Smooth muscle cell (in vitro differentiated cells): Measurements from ENCODE around the gene LMO4. TPM values are rescaled to one million over a fixed set of nuclear protein-coding genes. Genes with fewer than 3 reads are reported as not detected.

Experiments
- DNase-seq: peaks from one replicate; lab custom pipeline; 2025; ENCODE audit not compliant: unreplicated experiment; lab: John Stamatoyannopoulos, UW
- H2AFZ ChIP-seq: fragments of 200-600 bp; sonication (generic); 2 replicates; pipeline ENCODE4 v1.6.0; 2016; ENCODE audit warnings: antibody characterized with exemption, low read depth, mild to moderate bottlenecking
- H3F3A ChIP-seq: fragments of 200-600 bp; sonication (generic); 2 replicates; pipeline ENCODE4 v1.6.0; 2017; ENCODE audit warnings: antibody characterized with exemption, low read depth
- H3K27ac ChIP-seq: fragments of 200-600 bp; sonication (generic); 2 replicates; pipeline ENCODE4 v1.5.1; 2016; ENCODE audit warnings: low read depth, mild to moderate bottlenecking
- H3K27me3 ChIP-seq: fragments of 200-600 bp; sonication (generic); 2 replicates; pipeline ENCODE4 v1.6.1; 2016; ENCODE audit warnings: low read depth, mild to moderate bottlenecking
- H3K36me3 ChIP-seq: fragments of 200-600 bp; sonication (generic); 2 replicates; pipeline ENCODE4 v1.5.1; 2016; ENCODE audit warnings: low read depth
- H3K4me1 ChIP-seq: fragments of 200-600 bp; sonication (generic); 2 replicates; pipeline ENCODE4 v1.5.1; 2016; ENCODE audit warnings: low read depth
- H3K4me2 ChIP-seq: fragments of 200-600 bp; sonication (generic); 2 replicates; pipeline ENCODE4 v1.6.0; 2016; ENCODE audit warnings: mild to moderate bottlenecking
- H3K4me3 ChIP-seq: fragments of 200-600 bp; sonication (generic); 2 replicates; pipeline ENCODE4 v1.5.1; 2016; ENCODE audit warnings: mild to moderate bottlenecking
- H3K79me2 ChIP-seq: fragments of 200-600 bp; sonication (generic); 2 replicates; pipeline ENCODE4 v1.6.0; 2016; ENCODE audit warnings: low read depth, mild to moderate bottlenecking
- H3K9ac ChIP-seq: fragments of 200-600 bp; sonication (generic); 2 replicates; pipeline ENCODE4 v1.6.0; 2016; ENCODE audit warnings: low read depth
- H3K9me3 ChIP-seq: fragments of 200-600 bp; sonication (generic); replicated peaks from 2 replicates; pipeline ENCODE4 v1.5.1; 2016; ENCODE audit warnings: low read depth
- H4K20me1 ChIP-seq: fragments of 200-600 bp; sonication (generic); 2 replicates; pipeline ENCODE4 v1.6.0; 2016; ENCODE audit warnings: low read depth
- CTCF ChIP-seq: fragments of 200-600 bp; sonication (generic); IDR thresholded peaks from 2 replicates; pipeline ENCODE4 v1.5.1; 2017; ENCODE audit warnings: borderline replicate concordance, mild to moderate bottlenecking, antibody characterized with exemption; ENCODE audit not compliant: insufficient read depth, poor library complexity, severe bottlenecking
- WGBS: methylation state at CpG from one replicate; pipeline ENCODE4 v1.1.7; 2016; ENCODE audit warnings: low lambda C conversion rate; 5-methylcytosine and 5-hydroxymethylcytosine counted together
- polyA plus RNA-seq: library from polyadenylated mRNA; unstranded; fragments of >200 nt; fragmentation: Nextera tagmentation; extraction: Ambion mirVana; gene quantifications from 2 replicates; pipeline ENCODE4 v1.2.1, GENCODE V29; 2016
- total RNA-seq: library from RNA; depleted of rRNA; stranded (reverse); fragments of >200 nt; gene quantifications from 2 replicates; pipeline ENCODE4 v1.2.3, GENCODE V29; 2014

Gene LMO4
- total and polyA plus RNA-seq, 2 experiments from 2014 or later: 54.2 to 140 TPM

GRCh38 chr1:87369736-87370478, 41.2 kb downstream of the LMO4 start:
- no peak overlapping the region for H3K9ac ChIP-seq
- H3K4me1 ChIP-seq: peaks cover 8% of the 10 kb centered on the region
- H3K9me3 ChIP-seq: no peaks in the 10 kb centered on the region
- no peak for TF ChIP-seq CTCF
- H2AFZ ChIP-seq: no peak overlapping the region
- H4K20me1 ChIP-seq: no peaks in the 10 kb centered on the region
- no peak for DNase-seq
- peak overlapping the region; percentile 33 for H3K27ac ChIP-seq
- H3K4me3 ChIP-seq: no peak overlapping the region
- H3F3A ChIP-seq: no peaks in the 10 kb centered on the region
- H3K36me3 ChIP-seq: no peaks in the 10 kb centered on the region
- 19% methylated on average over 3 of the region's 3 CpGs for WGBS
- no peaks in the 10 kb centered on the region for H3K27me3 ChIP-seq
- no peaks in the 10 kb centered on the region for H3K79me2 ChIP-seq
- peak overlapping the region; percentile 32 for H3K4me2 ChIP-seq

GRCh38 chr1:87370544-87370943, 41.9 kb downstream of the LMO4 start:
- H3K4me3 ChIP-seq: no peak overlapping the region
- H2AFZ ChIP-seq: no peak overlapping the region
- no peak for DNase-seq
- H3F3A ChIP-seq: no peaks in the 10 kb centered on the region
- no peak overlapping the region for H3K9ac ChIP-seq
- H3K9me3 ChIP-seq: no peaks in the 10 kb centered on the region
- no peaks in the 10 kb centered on the region for H3K36me3 ChIP-seq
- peak overlapping the region; percentile 33 for H3K27ac ChIP-seq
- no peaks in the 10 kb centered on the region for H3K27me3 ChIP-seq
- H4K20me1 ChIP-seq: no peaks in the 10 kb centered on the region
- H3K4me1 ChIP-seq: peaks cover 8% of the 10 kb centered on the region
- no peaks in the 10 kb centered on the region for H3K79me2 ChIP-seq
- 38% methylated on average over 5 of the region's 5 CpGs for WGBS
- peak overlapping the region; percentile 32 for H3K4me2 ChIP-seq
- TF ChIP-seq CTCF: no peak

GRCh38 chr1:87379306-87379705, 50.6 kb downstream of the LMO4 start:
- Histone ChIP-seq H3K4me1 (no peaks in the 10 kb centered on the region), H3K9ac (no peak overlapping the region), H3K36me3 (peaks cover 8% of the 10 kb centered on the region), H3K9me3 (peaks cover 4% of the 10 kb centered on the region), H2AFZ (no peak overlapping the region), H3K4me2 (no peak overlapping the region), H3F3A (no peaks in the 10 kb centered on the region), H3K27ac (no peak overlapping the region), H4K20me1 (no peaks in the 10 kb centered on the region), H3K79me2 (no peaks in the 10 kb centered on the region), H3K4me3 (no peak overlapping the region), H3K27me3 (no peaks in the 10 kb centered on the region)
- DNase-seq: no peak
- no peak for TF ChIP-seq CTCF

GRCh38 chr1:87386217-87386790, 57.6 kb downstream of the LMO4 start:
- Histone ChIP-seq H3K27me3 (no peaks in the 10 kb centered on the region), H3K79me2 (no peaks in the 10 kb centered on the region), H3K4me3 (no peak overlapping the region), H2AFZ (no peak overlapping the region), H3K4me2 (no peak overlapping the region), H3F3A (no peaks in the 10 kb centered on the region), H3K4me1 (no peaks in the 10 kb centered on the region), H3K9me3 (no peaks in the 10 kb centered on the region), H4K20me1 (no peaks in the 10 kb centered on the region), H3K27ac (no peak overlapping the region), H3K36me3 (no peaks in the 10 kb centered on the region), H3K9ac (no peak overlapping the region)
- DNase-seq: no peak
- TF ChIP-seq CTCF: no peak
- WGBS: 80% methylated on average over 5 of the region's 5 CpGs
